Endothelial cell of umbilical vein (primary cell): ENCODE results near the gene SPINDOC. TPM values are rescaled to one million over a fixed set of nuclear protein-coding genes. Genes with fewer than 3 reads are reported as not detected.
A peak's percentile ranks its signal among the peaks of the same experiment; 100 is the strongest.

ENCODE experiments used
- BruUV-seq: library from RNA; stranded (reverse); fragments of 400-500 nt; replicated peaks from 2 replicates; lab custom pipeline; 2021; lab: Mats Ljungman, UMichigan
- CTCF ChIA-PET: fragments of 300-600, 350-600 bp; sonication (Branson Sonifier 250); formaldehyde crosslinking; loops from one replicate; lab custom pipeline; 2021; ENCODE audit warnings: antibody characterized with exemption, inconsistent platforms; lab: Charles Lee
- POLR2A ChIA-PET: fragments of 300-600, 350-600 bp; sonication (Branson Sonifier 250); formaldehyde crosslinking; loops from one replicate; lab custom pipeline; 2021; ENCODE audit warnings: antibody characterized with exemption, inconsistent platforms; lab: Charles Lee
- DNase-seq: peaks from one replicate; pipeline ENCODE4 v3.0.0-alpha.2; 2011; ENCODE audit warnings: low read depth, low spot score
- FAIRE-seq: peaks from 2 replicates; lab custom pipeline; 2011; peaks lifted over from hg19 to GRCh38; lab: Jason Lieb, UNC
- H2AFZ ChIP-seq: 2 replicates; pipeline ENCODE4 v1.6.0; 2012; ENCODE audit warnings: low read depth, low read length, control low read depth, inconsistent platforms
- H3K27ac ChIP-seq: 2 replicates; pipeline ENCODE4 v1.5.1; 2011; ENCODE audit warnings: low read depth, mild to moderate bottlenecking, control low read depth, low read length, moderate library complexity; ENCODE audit not compliant: insufficient read depth
- H3K27me3 ChIP-seq, 2 experiments: 2 replicates each; pipeline versions ENCODE4 v1.6.0 to v1.6.1; 2011; ENCODE audit warnings: low read length in 2 of 2, mixed read lengths in 1 of 2; ENCODE audit not compliant: control insufficient read depth in 2 of 2, insufficient read depth in 2 of 2
- H3K36me3 ChIP-seq, 2 experiments: 2 replicates in 1 of 2; 3 replicates in 1 of 2; pipeline ENCODE4 v1.5.1; 2011; ENCODE audit warnings: low read length in 2 of 2, mild to moderate bottlenecking in 1 of 2, moderate library complexity in 1 of 2; ENCODE audit not compliant: control insufficient read depth in 2 of 2, insufficient read depth in 2 of 2; ENCODE audit errors: extremely low read depth in 1 of 2
- H3K4me1 ChIP-seq: 3 replicates; pipeline ENCODE4 v1.5.1; 2011; ENCODE audit warnings: mild to moderate bottlenecking, low read length; ENCODE audit not compliant: control insufficient read depth, insufficient read depth; ENCODE audit errors: extremely low read depth
- H3K4me2 ChIP-seq: 2 replicates; pipeline ENCODE4 v1.6.1; 2011; ENCODE audit warnings: low read length, control low read depth, mixed read lengths; ENCODE audit not compliant: insufficient read depth
- H3K4me3 ChIP-seq, 3 experiments: fragments of 200-600 bp in 1 of 3; sonication (generic), shearing (Covaris generic) in 1 of 3; replicated peaks in 1 of 3; 2 replicates each; pipeline ENCODE4 v1.5.1; 2011 to 2016; ENCODE audit warnings: control low read depth in 3 of 3, low read length in 3 of 3, mild to moderate bottlenecking in 2 of 3, inconsistent platforms in 1 of 3, low read depth in 1 of 3, moderate library complexity in 1 of 3; ENCODE audit not compliant: insufficient read depth in 1 of 3
- H3K79me2 ChIP-seq: 2 replicates; pipeline ENCODE4 v1.6.0; 2012; ENCODE audit warnings: low read length, inconsistent platforms; ENCODE audit not compliant: control insufficient read depth, insufficient read depth
- H3K9ac ChIP-seq: replicated peaks from 2 replicates; pipeline ENCODE3; 2011; ENCODE audit warnings: low read length, control low read depth; ENCODE audit not compliant: insufficient read depth; ENCODE audit errors: extremely low read depth
- H3K9me1 ChIP-seq: replicated peaks from 3 replicates; pipeline ENCODE4 v1.6.0; 2011; ENCODE audit warnings: mild to moderate bottlenecking, low read length; ENCODE audit not compliant: control insufficient read depth, insufficient read depth; ENCODE audit errors: extremely low read depth
- H3K9me3 ChIP-seq: replicated peaks from 2 replicates; pipeline ENCODE4 v1.5.1; 2012; ENCODE audit warnings: low read length, inconsistent platforms; ENCODE audit not compliant: control insufficient read depth, insufficient read depth
- H4K20me1 ChIP-seq: replicated peaks from 2 replicates; pipeline ENCODE3; 2011; ENCODE audit warnings: mild to moderate bottlenecking, low read length; ENCODE audit not compliant: control insufficient read depth, insufficient read depth; ENCODE audit errors: extremely low read depth
- CTCF ChIP-seq, 2 donors: IDR thresholded peaks; 1 replicate in 1 of 2; 2 replicates in 1 of 2; pipeline ENCODE4 v1.5.1; 2011; ENCODE audit warnings: low read length in 2 of 2, mild to moderate bottlenecking in 2 of 2, moderate library complexity in 2 of 2, control low read depth in 1 of 2, inconsistent platforms in 1 of 2, low read depth in 1 of 2; ENCODE audit not compliant: insufficient read depth in 1 of 2; ENCODE audit errors: extremely low read depth in 1 of 2
- EZH2 ChIP-seq: IDR thresholded peaks from 2 replicates; pipeline ENCODE4 v1.6.1; 2012; ENCODE audit warnings: borderline replicate concordance, low read depth, mild to moderate bottlenecking, moderate library complexity, low read length, inconsistent platforms; ENCODE audit not compliant: severe bottlenecking
- FOS ChIP-seq: IDR thresholded peaks from 2 replicates; pipeline ENCODE4 v1.6.1; 2011; ENCODE audit warnings: mild to moderate bottlenecking, low read length, moderate library complexity, borderline replicate concordance; ENCODE audit not compliant: insufficient read depth
- GATA2 ChIP-seq: IDR thresholded peaks from 2 replicates; pipeline ENCODE4 v1.7.0; 2011; ENCODE audit warnings: low read depth, mild to moderate bottlenecking, moderate library complexity, mixed read lengths, low read length; ENCODE audit not compliant: insufficient read length, insufficient read depth
- JUN ChIP-seq: IDR thresholded peaks from 2 replicates; pipeline ENCODE4 v1.6.1; 2011; ENCODE audit warnings: borderline replicate concordance, low read depth; ENCODE audit not compliant: insufficient read length, insufficient read depth
- MAX ChIP-seq: IDR thresholded peaks from 2 replicates; pipeline ENCODE4 v1.6.1; 2011; ENCODE audit not compliant: insufficient read depth, insufficient read length
- MYC ChIP-seq: IDR thresholded peaks from one replicate; pipeline ENCODE4 v1.6.1; 2011; ENCODE audit warnings: mild to moderate bottlenecking, low read depth, low read length
- POLR2A ChIP-seq: IDR thresholded peaks from 2 replicates; pipeline ENCODE4 v1.6.1; 2012; ENCODE audit warnings: low read depth, mild to moderate bottlenecking, control low read depth, low read length
- POLR2AphosphoS5 ChIP-seq: IDR thresholded peaks from 2 replicates; pipeline ENCODE4 v1.6.1; 2012; ENCODE audit warnings: low read depth, mild to moderate bottlenecking, control low read depth, low read length, moderate library complexity; ENCODE audit not compliant: insufficient read depth
- dilution Hi-C: fragments of 300-500 bp; cut with MboI; formaldehyde crosslinking; loops from one replicate; pipeline ENCODE4 v1.15.0; 2019; ENCODE audit warnings: low sequenced_read_pairs; ENCODE audit not compliant: extremely low pct_ligation_motif_present
- intact Hi-C: fragments of 100-400 bp; cut with micrococcal nuclease; formaldehyde crosslinking; loops from one replicate; pipeline ENCODE4 v1.10.0; 2022
- polyA plus RNA-seq, 4 experiments: library from polyadenylated mRNA; depleted of rRNA in 3 of 4; stranded (reverse) in 3 of 4; unstranded in 1 of 4; fragments of >200 nt; gene quantifications; 2 replicates each; pipeline versions ENCODE4 v1.2.1 to v1.2.3, GENCODE V29; 2011 to 2012; ENCODE audit warnings: missing spikeins in 1 of 4
- total RNA-seq: library from RNA; stranded (reverse); gene quantifications from 2 replicates; pipeline ENCODE4 v1.2.3, GENCODE V29; 2021

SPINDOC gene
- total and polyA plus RNA-seq, 2 donors (not counting 3 experiments of a cell fraction or from before 2014, with no cell fraction given): 29.4 to 54.5 TPM

DNA sequence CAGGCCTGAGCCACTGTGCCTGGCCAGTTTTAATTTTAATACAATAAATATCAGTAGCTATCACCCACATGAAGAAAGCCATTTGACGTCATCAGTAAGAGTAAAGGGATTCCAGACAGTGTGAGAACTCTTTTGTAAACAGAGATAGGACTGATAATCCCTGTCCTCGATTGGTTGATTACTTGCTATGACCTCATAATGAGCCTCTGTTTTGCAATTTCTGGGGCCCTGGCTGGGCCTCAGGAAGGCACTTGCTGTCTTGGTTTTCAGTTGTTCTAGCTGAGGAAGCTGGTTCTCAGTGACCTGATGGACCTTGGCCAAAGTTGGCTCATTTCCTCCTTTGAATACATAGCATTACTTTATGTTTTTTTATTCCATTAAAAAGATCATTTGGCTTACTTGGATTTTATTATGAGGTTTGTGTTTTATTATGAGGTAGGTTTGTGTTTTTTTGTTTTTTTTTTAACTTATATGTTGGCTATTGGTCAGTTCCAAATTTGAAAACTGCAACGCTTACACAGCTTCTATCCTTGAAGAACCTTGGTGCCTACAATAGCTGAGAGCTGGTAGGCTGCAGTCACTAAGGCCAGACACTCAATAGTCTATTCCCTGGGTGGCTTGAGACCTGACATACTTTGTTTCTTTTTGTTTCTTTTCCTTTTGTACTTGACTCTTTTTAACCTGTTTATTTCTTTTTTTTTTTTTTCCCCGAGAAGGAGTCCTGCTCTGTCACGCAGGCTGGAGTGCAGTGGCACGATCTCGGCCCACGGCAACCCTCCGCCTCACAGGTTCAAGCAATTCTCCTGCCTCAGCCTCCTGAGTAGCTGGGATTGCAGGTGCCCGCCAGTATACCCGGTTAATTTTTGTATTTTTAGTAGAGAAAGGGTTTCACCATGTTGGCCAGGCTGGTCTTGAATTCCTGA, 45.6 kb downstream of the SPINDOC start:
- dilution Hi-C loops (no loop called here), intact Hi-C loops (loop anchor here (2.0 kb wide), 1 partner anchor 14 kb away; no protein-coding TSS in a partner anchor)
- Histone ChIP-seq H3K9me3 (no peaks in the 10 kb centered on the region), H3K27ac (peak overlapping the region; percentile 28), H3K9ac (no peak overlapping the region), H3K36me3 (peaks cover 0 to 5% of the 10 kb centered on the region in 2 experiments), H3K27me3 (no peaks in the 10 kb centered on the region), H3K9me1 (no peaks in the 10 kb centered on the region), H2AFZ (no peak overlapping the region), H3K79me2 (peaks cover 44% of the 10 kb centered on the region), H3K4me3 (no peak overlapping the region), H3K4me2 (no peak overlapping the region), H4K20me1 (no peaks in the 10 kb centered on the region), H3K4me1 (peaks cover 11% of the 10 kb centered on the region)
- DNase-seq (peak; percentile 80), FAIRE-seq (peak; percentile 79)
- BruUV-seq: no TSS peak
- ChIA-PET CTCF (interaction anchor here (1.1 to 1.7 kb wide), 4 partner anchors 12 to 21 kb away, joined by 3 to 6 read pairs (median 4); partner anchors contain the start of gene MARK2), POLR2A (no interaction called here)
- TF ChIP-seq JUN (peak; percentile 13), FOS (peak; percentile 6), POLR2A (no peak)

GRCh38 chr11:63862923-63863322, 49.7 kb downstream of the SPINDOC start:
- FAIRE-seq: peak; percentile 33
- no TSS peak for BruUV-seq
- CTCF ChIA-PET: interaction anchor here (1.1 to 1.9 kb wide), 5 partner anchors 9 to 83 kb away, joined by 3 to 9 read pairs (median 4); partner anchors contain the start of gene MARK2

More at GRCh38 chr11:63862923-63863322, 49.7 kb downstream of the SPINDOC start:
- TF ChIP-seq POLR2AphosphoS5 (no peak), FOS (no peak), POLR2A (no peak), EZH2 (no peak), CTCF (IDR thresholded peaks at IDR 0.05; ENCODE audit: extremely low read depth in 1 of 2, insufficient read depth in 1 of 2, low read depth in 1 of 2, low read length in 2 of 2) (no peak), JUN (no peak), GATA2 (no peak), MAX (no peak), MYC (no peak)
- Histone ChIP-seq H3K79me2 (peaks cover 43% of the 10 kb centered on the region), H3K4me1 (peaks cover 11% of the 10 kb centered on the region), H3K4me3 (no peak overlapping the region), H4K20me1 (no peaks in the 10 kb centered on the region), H3K9me3 (no peaks in the 10 kb centered on the region), H3K27me3 (no peaks in the 10 kb centered on the region), H3K4me2 (no peak overlapping the region), H3K27ac (no peak overlapping the region), H3K9me1 (no peaks in the 10 kb centered on the region), H3K9ac (no peak overlapping the region), H2AFZ (no peak overlapping the region), H3K36me3 (peaks cover 0 to 4% of the 10 kb centered on the region in 2 experiments)
- POLR2A ChIA-PET: no interaction called here
- intact Hi-C loops (no loop called here), dilution Hi-C loops (no loop called here)
- peak; percentile 26 for DNase-seq
